HEK293 (cell line): ENCODE data around the gene KCNAB1.

Experiments used
- CTCF ChIA-PET: fragments of 350-600 bp; formaldehyde crosslinking; extraction: SDS; loops from one replicate; lab custom pipeline; 2021; ENCODE audit warnings: antibody characterized with exemption; lab: Yijun Ruan, JAX
- POLR2A ChIA-PET: fragments of 300-600 bp; formaldehyde crosslinking; extraction: SDS; loops from one replicate; lab custom pipeline; 2020; ENCODE audit warnings: antibody characterized with exemption, inconsistent platforms; lab: Yijun Ruan, JAX
- H3K27ac ChIP-seq: fragments of 200-500 bp; sonication (Bioruptor generic); 2 replicates; pipeline ENCODE4 v1.5.1; 2014; ENCODE audit warnings: low read depth, low read length, control low read depth, inconsistent platforms; ENCODE audit errors: extremely low read depth
- H3K36me3 ChIP-seq, 2 experiments: fragments of 200-500 bp in 1 of 2; sonication (Bioruptor generic) in 1 of 2; 1 replicate in 1 of 2; 2 replicates in 1 of 2; pipeline ENCODE4 v1.5.1; 2014 to 2017; ENCODE audit warnings: inconsistent platforms in 2 of 2, low read length in 2 of 2; ENCODE audit not compliant: control insufficient read depth in 2 of 2, insufficient read depth in 1 of 2
- H3K4me1 ChIP-seq: fragments of 200-500 bp; sonication (Bioruptor generic); 2 replicates; pipeline ENCODE4 v1.5.1; 2014; ENCODE audit warnings: mild to moderate bottlenecking, low read length, inconsistent platforms; ENCODE audit not compliant: control insufficient read depth, insufficient read depth
- H3K4me3 ChIP-seq: 2 replicates; pipeline ENCODE4 v1.5.1; 2011; ENCODE audit warnings: low read depth, mild to moderate bottlenecking, control low read depth, low read length, moderate library complexity
- H3K9me3 ChIP-seq: fragments of 200-500 bp; sonication (Bioruptor generic); 2 replicates; pipeline ENCODE4 v1.5.1; 2014; ENCODE audit warnings: low read depth, low read length, inconsistent platforms; ENCODE audit not compliant: control insufficient read depth, insufficient read depth
- GLIS1 ChIP-seq: fragments of 450-650 bp; formaldehyde crosslinking; IDR thresholded peaks from 2 replicates; pipeline ENCODE4 v1.5.1; 2016; ENCODE audit warnings: missing biosample characterization, missing genetic modification characterization
- KLF1 ChIP-seq: fragments of 450-650 bp; formaldehyde crosslinking; IDR thresholded peaks from 2 replicates; pipeline ENCODE4 v1.5.1; 2016; ENCODE audit warnings: missing biosample characterization, missing genetic modification characterization
- WT1 ChIP-seq: fragments of 450-650 bp; formaldehyde crosslinking; IDR thresholded peaks from 2 replicates; pipeline ENCODE4 v1.5.1; 2016; ENCODE audit warnings: missing biosample characterization, missing genetic modification characterization
- ZBTB26 ChIP-seq: fragments of 450-650 bp; formaldehyde crosslinking; optimal IDR thresholded peaks from 2 replicates; pipeline ENCODE3; 2016; ENCODE audit warnings: missing biosample characterization, mild to moderate bottlenecking, missing genetic modification characterization
- ZIC2 ChIP-seq: fragments of 450-650 bp; formaldehyde crosslinking; IDR thresholded peaks from 2 replicates; pipeline ENCODE4 v1.5.1; 2016; ENCODE audit warnings: missing biosample characterization, missing genetic modification characterization
- ZNF169 ChIP-seq: fragments of 450-650 bp; formaldehyde crosslinking; IDR thresholded peaks from 2 replicates; pipeline ENCODE4 v1.5.1; 2016; ENCODE audit warnings: missing biosample characterization, missing genetic modification characterization
- ZNF266 ChIP-seq: fragments of 450-650 bp; formaldehyde crosslinking; IDR thresholded peaks from 2 replicates; pipeline ENCODE4 v1.5.1; 2016; ENCODE audit warnings: missing biosample characterization, missing genetic modification characterization, low read depth
- ZNF423 ChIP-seq: fragments of 450-650 bp; formaldehyde crosslinking; IDR thresholded peaks from 2 replicates; pipeline ENCODE4 v1.5.1; 2016; ENCODE audit warnings: missing biosample characterization, missing genetic modification characterization
- ZNF48 ChIP-seq: fragments of 450-650 bp; formaldehyde crosslinking; IDR thresholded peaks from 2 replicates; pipeline ENCODE4 v1.5.1; 2016; ENCODE audit warnings: missing biosample characterization, missing genetic modification characterization
- ZNF518A ChIP-seq: fragments of 450-650 bp; formaldehyde crosslinking; conservative IDR thresholded peaks from 2 replicates; pipeline ENCODE4 v1.5.1; 2016; ENCODE audit warnings: low read depth, missing biosample characterization, missing genetic modification characterization
- ZNF530 ChIP-seq: fragments of 450-650 bp; formaldehyde crosslinking; IDR thresholded peaks from 2 replicates; pipeline ENCODE4 v1.5.1; 2016; ENCODE audit warnings: low read depth, missing biosample characterization, missing genetic modification characterization
- ZNF560 ChIP-seq: fragments of 450-650 bp; formaldehyde crosslinking; IDR thresholded peaks from 2 replicates; pipeline ENCODE4 v1.5.1; 2017; ENCODE audit warnings: missing biosample characterization, missing genetic modification characterization, borderline replicate concordance
- ZNF624 ChIP-seq: fragments of 450-650 bp; formaldehyde crosslinking; IDR thresholded peaks from 2 replicates; pipeline ENCODE4 v1.5.1; 2017; ENCODE audit warnings: missing biosample characterization, missing genetic modification characterization
- ZNF776 ChIP-seq: fragments of 450-650 bp; formaldehyde crosslinking; IDR thresholded peaks from 2 replicates; pipeline ENCODE4 v1.5.0; 2017; ENCODE audit warnings: missing biosample characterization, missing genetic modification characterization, borderline replicate concordance
- TF ChIP-seq, protein P1 (sequence below): fragments of 450-650 bp; IDR thresholded peaks from 2 replicates; pipeline ENCODE4 v1.5.1; 2018; ENCODE audit warnings: missing biosample characterization, missing genetic modification characterization
- TF ChIP-seq, protein P2 (sequence below): fragments of 450-650 bp; formaldehyde crosslinking; IDR thresholded peaks from 2 replicates; pipeline ENCODE4 v1.5.1; 2017; ENCODE audit warnings: missing biosample characterization, mild to moderate bottlenecking, missing genetic modification characterization, moderate library complexity

KCNAB1 gene

DNA sequence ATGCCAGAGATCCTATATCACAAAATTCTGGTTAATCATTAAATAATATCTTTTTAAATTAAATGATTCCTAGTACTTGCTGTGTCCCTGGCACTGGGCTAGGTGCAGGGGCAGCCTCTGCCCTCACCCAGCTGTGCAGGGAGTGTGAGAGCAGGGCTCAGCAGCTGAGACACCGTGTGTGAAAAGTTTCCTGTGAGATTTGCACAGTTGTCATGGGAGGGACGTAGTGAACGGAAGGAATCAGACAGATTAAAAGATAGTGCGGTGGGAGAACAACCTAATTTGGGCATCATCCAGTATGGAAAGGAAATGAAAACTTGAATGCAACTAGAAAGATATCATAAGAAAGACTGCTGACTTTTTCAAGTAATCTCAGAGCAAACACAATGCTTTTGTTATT is 230.4 kb downstream of the KCNAB1 start (continued):
- no peak for TF ChIP-seq ZNF266
- TF ChIP-seq ZNF530: no peak

- POLR2A ChIA-PET: no interaction called here
- Histone ChIP-seq H3K9me3 (no peaks in the 10 kb centered on the region), H3K36me3 (no peaks in the 10 kb centered on the region), H3K4me3 (no peak overlapping the region), H3K4me1 (no peaks in the 10 kb centered on the region), H3K27ac (no peak overlapping the region)
- TF ChIP-seq ZNF776 (tag by site-specific recombination) (no peak), KLF1 (tag by site-specific recombination) (no peak), ZNF560 (no peak)
- TF ChIP-seq, protein P1, sequence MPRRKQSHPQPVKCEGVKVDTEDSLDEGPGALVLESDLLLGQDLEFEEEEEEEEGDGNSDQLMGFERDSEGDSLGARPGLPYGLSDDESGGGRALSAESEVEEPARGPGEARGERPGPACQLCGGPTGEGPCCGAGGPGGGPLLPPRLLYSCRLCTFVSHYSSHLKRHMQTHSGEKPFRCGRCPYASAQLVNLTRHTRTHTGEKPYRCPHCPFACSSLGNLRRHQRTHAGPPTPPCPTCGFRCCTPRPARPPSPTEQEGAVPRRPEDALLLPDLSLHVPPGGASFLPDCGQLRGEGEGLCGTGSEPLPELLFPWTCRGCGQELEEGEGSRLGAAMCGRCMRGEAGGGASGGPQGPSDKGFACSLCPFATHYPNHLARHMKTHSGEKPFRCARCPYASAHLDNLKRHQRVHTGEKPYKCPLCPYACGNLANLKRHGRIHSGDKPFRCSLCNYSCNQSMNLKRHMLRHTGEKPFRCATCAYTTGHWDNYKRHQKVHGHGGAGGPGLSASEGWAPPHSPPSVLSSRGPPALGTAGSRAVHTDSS (tag by site-specific recombination): no peak
- TF ChIP-seq, protein P2, sequence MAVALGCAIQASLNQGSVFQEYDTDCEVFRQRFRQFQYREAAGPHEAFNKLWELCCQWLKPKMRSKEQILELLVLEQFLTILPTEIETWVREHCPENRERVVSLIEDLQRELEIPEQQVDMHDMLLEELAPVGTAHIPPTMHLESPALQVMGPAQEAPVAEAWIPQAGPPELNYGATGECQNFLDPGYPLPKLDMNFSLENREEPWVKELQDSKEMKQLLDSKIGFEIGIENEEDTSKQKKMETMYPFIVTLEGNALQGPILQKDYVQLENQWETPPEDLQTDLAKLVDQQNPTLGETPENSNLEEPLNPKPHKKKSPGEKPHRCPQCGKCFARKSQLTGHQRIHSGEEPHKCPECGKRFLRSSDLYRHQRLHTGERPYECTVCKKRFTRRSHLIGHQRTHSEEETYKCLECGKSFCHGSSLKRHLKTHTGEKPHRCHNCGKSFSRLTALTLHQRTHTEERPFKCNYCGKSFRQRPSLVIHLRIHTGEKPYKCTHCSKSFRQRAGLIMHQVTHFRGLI: no peak
- CTCF ChIA-PET: no interaction called here
These were observed 231.4 kb downstream of the KCNAB1 start for GRCh38 chr3:156351783-156352182.

DNA sequence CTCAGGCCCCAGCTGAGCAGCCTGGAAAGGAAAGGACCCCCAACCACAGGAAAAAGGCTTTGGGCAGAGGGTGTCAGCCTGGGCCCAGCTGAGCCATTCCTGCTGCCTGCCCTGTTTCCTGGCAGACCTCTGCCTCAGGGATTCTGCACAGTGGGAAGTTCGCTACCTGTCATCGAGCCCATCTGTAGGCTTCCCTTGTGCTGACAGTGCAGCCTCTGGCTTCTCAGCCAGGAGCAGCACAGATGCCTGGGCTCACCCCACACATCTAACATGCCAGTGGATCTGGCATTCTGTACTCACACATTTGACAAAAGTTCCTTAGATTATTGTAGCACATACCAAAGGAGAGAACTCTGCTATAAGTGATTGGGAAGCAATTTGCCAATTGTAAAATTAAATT is 232.3 kb downstream of the KCNAB1 start:
- Histone ChIP-seq H3K4me3 (no peak overlapping the region), H3K9me3 (no peaks in the 10 kb centered on the region), H3K36me3 (no peaks in the 10 kb centered on the region), H3K4me1 (no peaks in the 10 kb centered on the region), H3K27ac (no peak overlapping the region)
- POLR2A ChIA-PET: no interaction called here
- CTCF ChIA-PET: no interaction called here
- TF ChIP-seq ZNF169 (tag by site-specific recombination) (no peak), WT1 (tag by site-specific recombination) (no peak)
- TF ChIP-seq, all 188 proteins: peak for 0

DNA sequence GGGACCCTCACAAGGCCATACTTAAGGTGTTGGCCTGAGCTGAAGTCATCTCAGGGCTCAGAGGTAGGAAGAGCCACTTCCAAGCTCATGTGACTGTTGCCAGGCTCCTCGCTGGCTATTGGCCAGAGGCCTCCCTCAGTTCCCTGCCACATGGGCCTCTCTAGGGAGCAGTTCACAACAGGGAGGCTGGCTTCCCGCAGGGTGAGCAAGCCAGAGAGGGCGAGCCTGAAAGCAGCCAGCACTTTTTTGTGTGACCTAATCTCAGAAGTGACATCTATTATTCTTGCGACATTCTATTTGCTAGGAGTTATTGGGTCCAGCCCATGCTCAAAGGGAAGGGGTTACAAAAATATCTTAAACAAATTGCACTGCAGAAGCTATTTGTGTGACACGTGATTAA is 233.2 kb downstream of the KCNAB1 start:
- ChIA-PET POLR2A (no interaction called here), CTCF (interaction anchor here (0.6 kb wide), 1 partner anchor 761 kb away, joined by 3 read pairs; no protein-coding TSS in a partner anchor)
- TF ChIP-seq ZNF518A (tag by site-specific recombination) (no peak), ZBTB26 (tag by site-specific recombination) (no peak), ZNF624 (tag by site-specific recombination) (no peak), ZNF423 (tag by site-specific recombination) (peak; percentile 60; the same call in 1 of the 2 replicates), GLIS1 (tag by site-specific recombination) (peak; percentile 27; the same call in 1 of the 2 replicates), ZIC2 (peak; percentile 81), ZNF48 (no peak)
- H3K9me3 ChIP-seq: no peaks in the 10 kb centered on the region
- H3K36me3 ChIP-seq: no peaks in the 10 kb centered on the region
- no peak overlapping the region for H3K27ac ChIP-seq
- no peak overlapping the region for H3K4me3 ChIP-seq
- no peaks in the 10 kb centered on the region for H3K4me1 ChIP-seq
